ENCODE data around the gene KDM3A. TPM values are rescaled to one million over a fixed set of nuclear protein-coding genes. Genes with fewer than 3 reads are reported as not detected.

KDM3A gene
- total and polyA plus RNA-seq, 10 of the 15 experiments (the other 5 are each of a cell fraction or from before 2014, with no cell fraction given), result 3.8 to 102 (median 11.1) TPM

DNA sequence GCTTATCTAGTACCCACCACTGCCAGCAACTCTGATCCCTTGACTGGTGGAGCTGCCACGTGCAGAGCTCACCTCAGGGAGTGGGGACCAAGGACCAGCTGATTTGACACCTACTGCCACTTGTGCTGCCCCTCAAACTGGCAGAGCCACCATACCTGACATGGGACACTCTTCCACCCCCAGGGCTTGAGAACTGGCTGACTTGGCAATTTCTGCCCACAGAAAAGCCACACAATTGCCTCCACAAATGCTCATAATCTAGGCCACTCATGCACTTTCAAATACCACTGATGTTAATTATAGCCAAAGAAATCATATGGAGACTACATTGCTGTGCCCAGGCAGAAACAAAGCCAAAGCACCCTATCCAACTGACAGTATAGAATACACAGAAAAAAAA is 11.8 kb upstream of the KDM3A start:
- 13% methylated on average over 1 of the region's 1 CpG for WGBS (ENCODE audit: insufficient coverage, insufficient replicate concordance, low lambda C conversion rate, missing lambda C conversion rate)

More for the DNA sequence above, 11.8 kb upstream of the KDM3A start:
- no peak for FAIRE-seq
- H3K4me2 ChIP-seq (ENCODE audit: control insufficient read depth, insufficient read depth), result no peak overlapping the region
- ChIA-PET SMC1A (ENCODE audit: uncharacterized antibody, unreplicated experiment) (no interaction called here), RAD21 (ENCODE audit: unreplicated experiment) (no interaction called here), POLR2A (no interaction called here), CTCF (interaction anchor here (0.6 kb wide), 1 partner anchor 341 kb away, joined by 3 read pairs; no protein-coding TSS in a partner anchor)
- no peak for ATAC-seq
- H3K36me3 ChIP-seq (ENCODE audit: control insufficient read depth in 2 of 2, insufficient read depth in 2 of 2, low read length in 1 of 2), result no peaks in the 10 kb centered on the region
- DNase-seq (ENCODE audit: low read depth, low spot score), result no peak
- in situ Hi-C loops (cut with MboI) (loop anchor here (25.0 kb wide), 1 partner anchor 1492 kb away; no protein-coding TSS in a partner anchor), intact Hi-C loops (cut with micrococcal nuclease; ENCODE audit: unreplicated experiment) (no loop called here)
- no TSS peak for BruUV-seq (replicated peaks)
- no peaks in the 10 kb centered on the region for H3K79me2 ChIP-seq (ENCODE audit: control insufficient read depth, insufficient read depth, low read length)
- H3K4me1 ChIP-seq (ENCODE audit: control insufficient read depth, insufficient read depth, low read length), result no peaks in the 10 kb centered on the region
- H3K9ac ChIP-seq (ENCODE audit: control insufficient read depth, insufficient read depth, low read length), result no peak overlapping the region
- H3K27me3 ChIP-seq (replicated peaks in 1 of 2; ENCODE audit: control insufficient read depth in 2 of 2, insufficient read depth in 2 of 2, low read length in 1 of 2), result no peaks in the 10 kb centered on the region
- no peak overlapping the region for H3K4me3 ChIP-seq
- H4K20me1 ChIP-seq (ENCODE audit: control insufficient read depth, insufficient read depth), result no peaks in the 10 kb centered on the region
- H3K9me3 ChIP-seq (replicated peaks; ENCODE audit: control insufficient read depth, insufficient read depth, low read length), result no peaks in the 10 kb centered on the region; the same call in 2 of the 3 replicates
- no peak for TF ChIP-seq DPF2 (IDR thresholded peaks at IDR 0.05)
- TF ChIP-seq SPI1 (IDR thresholded peaks at IDR 0.05; ENCODE audit: borderline replicate concordance, insufficient read depth, low read depth, low read length), result no peak
- TF ChIP-seq SMAD5 (IDR thresholded peaks at IDR 0.05; ENCODE audit: low read depth), result no peak
- TF ChIP-seq, protein P1, sequence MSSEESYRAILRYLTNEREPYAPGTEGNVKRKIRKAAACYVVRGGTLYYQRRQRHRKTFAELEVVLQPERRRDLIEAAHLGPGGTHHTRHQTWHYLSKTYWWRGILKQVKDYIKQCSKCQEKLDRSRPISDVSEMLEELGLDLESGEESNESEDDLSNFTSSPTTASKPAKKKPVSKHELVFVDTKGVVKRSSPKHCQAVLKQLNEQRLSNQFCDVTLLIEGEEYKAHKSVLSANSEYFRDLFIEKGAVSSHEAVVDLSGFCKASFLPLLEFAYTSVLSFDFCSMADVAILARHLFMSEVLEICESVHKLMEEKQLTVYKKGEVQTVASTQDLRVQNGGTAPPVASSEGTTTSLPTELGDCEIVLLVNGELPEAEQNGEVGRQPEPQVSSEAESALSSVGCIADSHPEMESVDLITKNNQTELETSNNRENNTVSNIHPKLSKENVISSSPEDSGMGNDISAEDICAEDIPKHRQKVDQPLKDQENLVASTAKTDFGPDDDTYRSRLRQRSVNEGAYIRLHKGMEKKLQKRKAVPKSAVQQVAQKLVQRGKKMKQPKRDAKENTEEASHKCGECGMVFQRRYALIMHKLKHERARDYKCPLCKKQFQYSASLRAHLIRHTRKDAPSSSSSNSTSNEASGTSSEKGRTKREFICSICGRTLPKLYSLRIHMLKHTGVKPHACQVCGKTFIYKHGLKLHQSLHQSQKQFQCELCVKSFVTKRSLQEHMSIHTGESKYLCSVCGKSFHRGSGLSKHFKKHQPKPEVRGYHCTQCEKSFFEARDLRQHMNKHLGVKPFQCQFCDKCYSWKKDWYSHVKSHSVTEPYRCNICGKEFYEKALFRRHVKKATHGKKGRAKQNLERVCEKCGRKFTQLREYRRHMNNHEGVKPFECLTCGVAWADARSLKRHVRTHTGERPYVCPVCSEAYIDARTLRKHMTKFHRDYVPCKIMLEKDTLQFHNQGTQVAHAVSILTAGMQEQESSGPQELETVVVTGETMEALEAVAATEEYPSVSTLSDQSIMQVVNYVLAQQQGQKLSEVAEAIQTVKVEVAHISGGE (CRISPR knock-in tag; IDR thresholded peaks at IDR 0.05), result no peak
- no peak for TF ChIP-seq SMC3 (IDR thresholded peaks at IDR 0.05; ENCODE audit: borderline replicate concordance, low read length)
- no peak for TF ChIP-seq TCF7 (IDR thresholded peaks at IDR 0.05; ENCODE audit: borderline replicate concordance)
- no peak for TF ChIP-seq TBL1XR1 (IDR thresholded peaks at IDR 0.05; ENCODE audit: low read depth, low read length)
- TF ChIP-seq RUNX3 (IDR thresholded peaks at IDR 0.05; ENCODE audit: low read length), result no peak
- TF ChIP-seq SMARCA5 (IDR thresholded peaks at IDR 0.05), result no peak
- no peak for TF ChIP-seq NRF1 (conservative IDR thresholded peaks at IDR 0.05; ENCODE audit: low read depth, low read length)
- TF ChIP-seq, protein P2, sequence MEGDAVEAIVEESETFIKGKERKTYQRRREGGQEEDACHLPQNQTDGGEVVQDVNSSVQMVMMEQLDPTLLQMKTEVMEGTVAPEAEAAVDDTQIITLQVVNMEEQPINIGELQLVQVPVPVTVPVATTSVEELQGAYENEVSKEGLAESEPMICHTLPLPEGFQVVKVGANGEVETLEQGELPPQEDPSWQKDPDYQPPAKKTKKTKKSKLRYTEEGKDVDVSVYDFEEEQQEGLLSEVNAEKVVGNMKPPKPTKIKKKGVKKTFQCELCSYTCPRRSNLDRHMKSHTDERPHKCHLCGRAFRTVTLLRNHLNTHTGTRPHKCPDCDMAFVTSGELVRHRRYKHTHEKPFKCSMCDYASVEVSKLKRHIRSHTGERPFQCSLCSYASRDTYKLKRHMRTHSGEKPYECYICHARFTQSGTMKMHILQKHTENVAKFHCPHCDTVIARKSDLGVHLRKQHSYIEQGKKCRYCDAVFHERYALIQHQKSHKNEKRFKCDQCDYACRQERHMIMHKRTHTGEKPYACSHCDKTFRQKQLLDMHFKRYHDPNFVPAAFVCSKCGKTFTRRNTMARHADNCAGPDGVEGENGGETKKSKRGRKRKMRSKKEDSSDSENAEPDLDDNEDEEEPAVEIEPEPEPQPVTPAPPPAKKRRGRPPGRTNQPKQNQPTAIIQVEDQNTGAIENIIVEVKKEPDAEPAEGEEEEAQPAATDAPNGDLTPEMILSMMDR (IDR thresholded peaks at IDR 0.05 in 2 of 3, conservative IDR thresholded peaks at IDR 0.05 in 1 of 3; ENCODE audit: control insufficient read depth in 2 of 3, extremely low read depth in 1 of 3, insufficient read depth in 1 of 3, low read depth in 3 of 3, low read length in 3 of 3), result no peak
- no peak for TF ChIP-seq TAF1 (IDR thresholded peaks at IDR 0.05; ENCODE audit: borderline replicate concordance, low read depth, low read length)
- no peak for TF ChIP-seq BACH1 (IDR thresholded peaks at IDR 0.05; ENCODE audit: borderline replicate concordance)
- TF ChIP-seq, protein P3, sequence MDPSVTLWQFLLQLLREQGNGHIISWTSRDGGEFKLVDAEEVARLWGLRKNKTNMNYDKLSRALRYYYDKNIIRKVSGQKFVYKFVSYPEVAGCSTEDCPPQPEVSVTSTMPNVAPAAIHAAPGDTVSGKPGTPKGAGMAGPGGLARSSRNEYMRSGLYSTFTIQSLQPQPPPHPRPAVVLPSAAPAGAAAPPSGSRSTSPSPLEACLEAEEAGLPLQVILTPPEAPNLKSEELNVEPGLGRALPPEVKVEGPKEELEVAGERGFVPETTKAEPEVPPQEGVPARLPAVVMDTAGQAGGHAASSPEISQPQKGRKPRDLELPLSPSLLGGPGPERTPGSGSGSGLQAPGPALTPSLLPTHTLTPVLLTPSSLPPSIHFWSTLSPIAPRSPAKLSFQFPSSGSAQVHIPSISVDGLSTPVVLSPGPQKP (IDR thresholded peaks at IDR 0.05; ENCODE audit: low read depth, low read length), result no peak
- TF ChIP-seq CHD1 (IDR thresholded peaks at IDR 0.05; ENCODE audit: low read depth, low read length), result no peak
- no peak for TF ChIP-seq TARDBP (IDR thresholded peaks at IDR 0.05; ENCODE audit: borderline replicate concordance)
- TF ChIP-seq HDGF (IDR thresholded peaks at IDR 0.05), result no peak
- no peak for TF ChIP-seq ZBED1 (IDR thresholded peaks at IDR 0.05; ENCODE audit: borderline replicate concordance)
- H3K27ac ChIP-seq (ENCODE audit: control insufficient read depth, insufficient read depth), result no peak overlapping the region
- H2AFZ ChIP-seq (ENCODE audit: control insufficient read depth, low read depth, low read length), result no peak overlapping the region
